Spleen (tissue), 7 donors: ENCODE results near the gene ZNF227.

Experiments used
- POLR2AphosphoS5 ChIP-seq, 3 donors: sonication (generic); formaldehyde crosslinking; IDR thresholded peaks; one replicate each; pipeline ENCODE4 v1.5.1; 2017; ENCODE audit warnings: antibody characterized with exemption in 3 of 3
- TF ChIP-seq, protein P1 (sequence below), 11 experiments: fragments of 200-600 bp in 7 of 11; fragments of 450-650 bp in 4 of 11; sonication (generic) in 4 of 11; IDR thresholded peaks in 8 of 11; conservative IDR thresholded peaks in 3 of 11; 1 replicate in 7 of 11; 2 replicates in 4 of 11; pipeline versions ENCODE4 v1.4.0 to v1.8.0; 2016 to 2021; ENCODE audit warnings: antibody characterized with exemption in 11 of 11, inconsistent platforms in 4 of 11, mild to moderate bottlenecking in 1 of 11
- donor health status: DM: no; HTN: no; CAD: no; lungs with moderate emphysema.
- donor health status: DM: no; HTN: no; CAD: no.
- donor health status: DM: no; HTN: no; CAD: no.

DNA sequence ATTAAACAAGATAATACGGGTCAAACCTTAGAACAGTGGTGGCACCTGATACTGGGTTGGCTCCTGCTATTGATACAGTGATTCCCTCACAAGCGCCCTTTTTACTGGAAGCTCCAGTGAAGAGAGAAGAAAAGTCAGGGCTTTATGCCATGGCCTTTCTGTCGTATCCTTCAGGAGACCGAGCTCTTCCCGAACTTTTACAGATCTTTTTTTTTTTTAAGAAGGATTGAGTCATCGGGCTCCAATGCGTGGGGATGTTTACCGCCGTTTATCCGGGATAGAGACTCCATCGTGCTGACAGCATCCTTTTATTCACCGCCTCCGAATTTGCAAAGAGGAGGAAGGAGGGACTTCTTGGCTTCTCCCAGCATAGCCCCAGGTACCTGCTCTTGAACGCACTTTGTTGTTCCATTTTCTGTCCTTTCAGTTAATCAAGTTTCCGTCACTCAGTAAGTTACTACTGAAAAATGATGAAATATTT lies 574 bp downstream of the ZNF227 start:
- TF ChIP-seq, protein P1, sequence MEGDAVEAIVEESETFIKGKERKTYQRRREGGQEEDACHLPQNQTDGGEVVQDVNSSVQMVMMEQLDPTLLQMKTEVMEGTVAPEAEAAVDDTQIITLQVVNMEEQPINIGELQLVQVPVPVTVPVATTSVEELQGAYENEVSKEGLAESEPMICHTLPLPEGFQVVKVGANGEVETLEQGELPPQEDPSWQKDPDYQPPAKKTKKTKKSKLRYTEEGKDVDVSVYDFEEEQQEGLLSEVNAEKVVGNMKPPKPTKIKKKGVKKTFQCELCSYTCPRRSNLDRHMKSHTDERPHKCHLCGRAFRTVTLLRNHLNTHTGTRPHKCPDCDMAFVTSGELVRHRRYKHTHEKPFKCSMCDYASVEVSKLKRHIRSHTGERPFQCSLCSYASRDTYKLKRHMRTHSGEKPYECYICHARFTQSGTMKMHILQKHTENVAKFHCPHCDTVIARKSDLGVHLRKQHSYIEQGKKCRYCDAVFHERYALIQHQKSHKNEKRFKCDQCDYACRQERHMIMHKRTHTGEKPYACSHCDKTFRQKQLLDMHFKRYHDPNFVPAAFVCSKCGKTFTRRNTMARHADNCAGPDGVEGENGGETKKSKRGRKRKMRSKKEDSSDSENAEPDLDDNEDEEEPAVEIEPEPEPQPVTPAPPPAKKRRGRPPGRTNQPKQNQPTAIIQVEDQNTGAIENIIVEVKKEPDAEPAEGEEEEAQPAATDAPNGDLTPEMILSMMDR (IDR thresholded peaks at IDR 0.05 in 8 of 11, conservative IDR thresholded peaks at IDR 0.05 in 3 of 11) = no peak
- no peak for TF ChIP-seq POLR2AphosphoS5 (IDR thresholded peaks at IDR 0.05)
